Fibroblast of mammary gland (primary cell): ENCODE results near the gene ALS2CL.

Source experiments
- DNase-seq: peaks from one replicate; pipeline ENCODE4 v3.0.0-alpha.2; 2010; ENCODE audit warnings: low read depth
- H3K4me3 ChIP-seq: 2 replicates; pipeline ENCODE4 v1.5.1; 2011; ENCODE audit warnings: low read depth, mild to moderate bottlenecking, low read length, moderate library complexity; ENCODE audit not compliant: control insufficient read depth
- CTCF ChIP-seq: conservative IDR thresholded peaks from 2 replicates; pipeline ENCODE4 v1.5.1; 2011; ENCODE audit warnings: low read depth, low read length, inconsistent platforms; ENCODE audit not compliant: control insufficient read depth, insufficient read depth

The ALS2CL gene

GRCh38 chr3:46695962-46696894 lies 2.7 kb upstream of the ALS2CL start:
- DNase-seq: peak; percentile 23
- no peak for TF ChIP-seq CTCF
- no peak overlapping the region for H3K4me3 ChIP-seq

- H3K4me3 ChIP-seq: no peak overlapping the region
- DNase-seq: peak; percentile 25
- TF ChIP-seq CTCF: peak; percentile 30
Measured at GRCh38 chr3:46695177-46695961, 1.9 kb upstream of the ALS2CL start.

- TF ChIP-seq CTCF: no peak
- H3K4me3 ChIP-seq: no peak overlapping the region
- no peak for DNase-seq
Measured at GRCh38 chr3:46694520-46694919, 1.0 kb upstream of the ALS2CL start.

- no peak for TF ChIP-seq CTCF
- peak overlapping the region; percentile 12 for H3K4me3 ChIP-seq
- peak; percentile 12 for DNase-seq
Measured at GRCh38 chr3:46693892-46694226, 380 bp upstream of the ALS2CL start.

- no peak overlapping the region for H3K4me3 ChIP-seq
- TF ChIP-seq CTCF: no peak
- no peak for DNase-seq
Measured at GRCh38 chr3:46692566-46692990, 901 bp downstream of the ALS2CL start.

- DNase-seq: no peak
- no peak for TF ChIP-seq CTCF
- H3K4me3 ChIP-seq: no peak overlapping the region
Measured at GRCh38 chr3:46690798-46691197, 2.7 kb downstream of the ALS2CL start.
